Measurements from ENCODE around the gene ELL2. TPM values are rescaled to one million over a fixed set of nuclear protein-coding genes. Genes with fewer than 3 reads are reported as not detected.

ELL2 gene
- total RNA-seq, 1 donor from 2014 or later = 118 TPM

GRCh38 chr5:95983509-95983908, 21.9 kb upstream of the ELL2 start:
- no peaks in the 10 kb centered on the region for H3K36me3 Mint-ChIP-seq (ENCODE audit: low read depth, unreplicated experiment)
- no peak overlapping the region for H3K4me3 Mint-ChIP-seq (ENCODE audit: unreplicated experiment)
- no peak overlapping the region for H2AFZ ChIP-seq (ENCODE audit: low read depth, low read length)
- H3K4me1 ChIP-seq (ENCODE audit: insufficient read depth, low read length) = peaks cover 2% of the 10 kb centered on the region
- H3K9ac ChIP-seq (ENCODE audit: low read length) = no peak overlapping the region
- no peak overlapping the region for H3K27ac ChIP-seq (ENCODE audit: low read depth, low read length)
- H3K27ac Mint-ChIP-seq (ENCODE audit: unreplicated experiment) = no peak overlapping the region
- DNase-seq (ENCODE audit: low read depth) (no peak), FAIRE-seq (no peak)
- no peaks in the 10 kb centered on the region for H3K36me3 ChIP-seq (ENCODE audit: insufficient read depth, low read length)
- TF ChIP-seq EZH2 (IDR thresholded peaks at IDR 0.05; ENCODE audit: insufficient read depth, low read length) = no peak
- H3K9me3 ChIP-seq (ENCODE audit: insufficient read depth, low read depth, low read length) = no peaks in the 10 kb centered on the region
- no peaks in the 10 kb centered on the region for H3K27me3 ChIP-seq (ENCODE audit: insufficient read depth, low read length)
- no peaks in the 10 kb centered on the region for H3K27me3 Mint-ChIP-seq (ENCODE audit: low read depth, unreplicated experiment)
- no peaks in the 10 kb centered on the region for H4K20me1 ChIP-seq (ENCODE audit: insufficient read depth, low read length)
- H3K4me2 ChIP-seq (ENCODE audit: low read length) = no peak overlapping the region
- peaks cover 28% of the 10 kb centered on the region for H3K4me1 Mint-ChIP-seq (ENCODE audit: low read depth, unreplicated experiment)
- H3K4me3 ChIP-seq (ENCODE audit: insufficient read depth, low read depth, low read length) = no peak overlapping the region
- H3K79me2 ChIP-seq (ENCODE audit: insufficient read depth, low read length) = no peaks in the 10 kb centered on the region
- no peaks in the 10 kb centered on the region for H3K9me3 Mint-ChIP-seq (ENCODE audit: unreplicated experiment)

GRCh38 chr5:95983080-95983479, 21.4 kb upstream of the ELL2 start:
- no peaks in the 10 kb centered on the region for H3K9me3 Mint-ChIP-seq (ENCODE audit: unreplicated experiment)
- H3K4me1 Mint-ChIP-seq (ENCODE audit: low read depth, unreplicated experiment) = peaks cover 28% of the 10 kb centered on the region
- no peak overlapping the region for H2AFZ ChIP-seq (ENCODE audit: low read depth, low read length)
- H3K4me2 ChIP-seq (ENCODE audit: low read length) = no peak overlapping the region
- H3K4me3 ChIP-seq (ENCODE audit: insufficient read depth, low read depth, low read length) = no peak overlapping the region
- no peaks in the 10 kb centered on the region for H3K9me3 ChIP-seq (ENCODE audit: insufficient read depth, low read depth, low read length)
- H3K36me3 ChIP-seq (ENCODE audit: insufficient read depth, low read length) = no peaks in the 10 kb centered on the region
- H4K20me1 ChIP-seq (ENCODE audit: insufficient read depth, low read length) = no peaks in the 10 kb centered on the region
- no peak overlapping the region for H3K9ac ChIP-seq (ENCODE audit: low read length)
- H3K36me3 Mint-ChIP-seq (ENCODE audit: low read depth, unreplicated experiment) = no peaks in the 10 kb centered on the region
- TF ChIP-seq CTCF (IDR thresholded peaks at IDR 0.05; ENCODE audit: insufficient read depth, low read depth, low read length) (no peak), EZH2 (IDR thresholded peaks at IDR 0.05; ENCODE audit: insufficient read depth, low read length) (no peak)
- no peaks in the 10 kb centered on the region for H3K27me3 ChIP-seq (ENCODE audit: insufficient read depth, low read length)
- peaks cover 2% of the 10 kb centered on the region for H3K4me1 ChIP-seq (ENCODE audit: insufficient read depth, low read length)
- FAIRE-seq (no peak), DNase-seq (ENCODE audit: low read depth) (no peak)
- no peak overlapping the region for H3K27ac ChIP-seq (ENCODE audit: low read depth, low read length)
- H3K27me3 Mint-ChIP-seq (ENCODE audit: low read depth, unreplicated experiment) = no peaks in the 10 kb centered on the region
- no peak overlapping the region for H3K27ac Mint-ChIP-seq (ENCODE audit: unreplicated experiment)
- H3K4me3 Mint-ChIP-seq (ENCODE audit: unreplicated experiment) = no peak overlapping the region
- no peaks in the 10 kb centered on the region for H3K79me2 ChIP-seq (ENCODE audit: insufficient read depth, low read length)

- Histone ChIP-seq H3K36me3 (ENCODE audit: insufficient read depth, low read length) (no peaks in the 10 kb centered on the region), H3K9me3 (ENCODE audit: insufficient read depth, low read depth, low read length) (no peaks in the 10 kb centered on the region), H3K9ac (ENCODE audit: low read length) (no peak overlapping the region), H3K79me2 (ENCODE audit: insufficient read depth, low read length) (no peaks in the 10 kb centered on the region), H3K27ac (ENCODE audit: low read depth, low read length) (no peak overlapping the region), H3K27me3 (ENCODE audit: insufficient read depth, low read length) (no peaks in the 10 kb centered on the region), H4K20me1 (ENCODE audit: insufficient read depth, low read length) (no peaks in the 10 kb centered on the region), H2AFZ (ENCODE audit: low read depth, low read length) (no peak overlapping the region), H3K4me3 (ENCODE audit: insufficient read depth, low read depth, low read length) (no peak overlapping the region), H3K4me1 (ENCODE audit: insufficient read depth, low read length) (peaks cover 8% of the 10 kb centered on the region), H3K4me2 (ENCODE audit: low read length) (no peak overlapping the region)
- Mint-ChIP-seq H3K27me3 (ENCODE audit: low read depth, unreplicated experiment) (no peaks in the 10 kb centered on the region), H3K27ac (ENCODE audit: unreplicated experiment) (no peak overlapping the region), H3K4me3 (ENCODE audit: unreplicated experiment) (no peak overlapping the region), H3K9me3 (ENCODE audit: unreplicated experiment) (no peaks in the 10 kb centered on the region), H3K36me3 (ENCODE audit: low read depth, unreplicated experiment) (no peaks in the 10 kb centered on the region), H3K4me1 (ENCODE audit: low read depth, unreplicated experiment) (peaks cover 14% of the 10 kb centered on the region)
- FAIRE-seq (no peak), DNase-seq (ENCODE audit: low read depth) (no peak)
- TF ChIP-seq CTCF (IDR thresholded peaks at IDR 0.05; ENCODE audit: insufficient read depth, low read depth, low read length) = no peak
- TF ChIP-seq EZH2 (IDR thresholded peaks at IDR 0.05; ENCODE audit: insufficient read depth, low read length) = no peak
Observed at GRCh38 chr5:95976606-95977005, 15.0 kb upstream of the ELL2 start.

Data from astrocyte (in vitro differentiated cells and primary cell).